Transverse colon (tissue), 4 donors: Measurements from ENCODE around the gene APOL3. TPM values are rescaled to one million over a fixed set of nuclear protein-coding genes. Genes with fewer than 3 reads are reported as not detected.

ENCODE experiments used
- DNase-seq: peaks from one replicate; pipeline ENCODE4 v3.0.0-alpha.2; 2019
- H3K27ac ChIP-seq, 4 donors: fragments of 200-600 bp; sonication (generic); 2 replicates each; pipeline ENCODE4 v1.5.1; 2016 to 2018; ENCODE audit warnings: inconsistent platforms in 4 of 4
- H3K27me3 ChIP-seq: fragments of 200-600 bp; sonication (generic); 2 replicates; pipeline ENCODE4 v1.5.1; 2017; ENCODE audit warnings: inconsistent platforms
- H3K36me3 ChIP-seq, 4 donors: fragments of 200-600 bp; sonication (generic); 2 replicates each; pipeline ENCODE4 v1.5.1; 2017 to 2019; ENCODE audit warnings: inconsistent platforms in 4 of 4
- H3K4me1 ChIP-seq, 4 donors: fragments of 200-600 bp; sonication (generic); 2 replicates each; pipeline ENCODE4 v1.5.1; 2017 to 2020; ENCODE audit warnings: inconsistent platforms in 4 of 4
- H3K4me3 ChIP-seq, 4 donors: fragments of 200-600 bp; sonication (generic); 1 replicate in 1 of 4; 2 replicates in 3 of 4; pipeline versions ENCODE4 v1.5.1 to v1.6.1; 2017 to 2019; ENCODE audit warnings: inconsistent platforms in 4 of 4
- H3K9me3 ChIP-seq, 2 donors: fragments of 200-600 bp; sonication (generic); 2 replicates each; pipeline ENCODE4 v1.5.1; 2017 to 2019; ENCODE audit warnings: inconsistent platforms in 2 of 2
- CTCF ChIP-seq, 5 experiments: fragments of 200-600 bp in 3 of 5; fragments of 450-650 bp in 2 of 5; sonication (generic) in 3 of 5; IDR thresholded peaks; 1 replicate in 2 of 5; 2 replicates in 3 of 5; pipeline ENCODE4 v1.5.1; 2016 to 2017; ENCODE audit warnings: antibody characterized with exemption in 5 of 5, inconsistent platforms in 3 of 5, mild to moderate bottlenecking in 2 of 5, moderate library complexity in 1 of 5
- EP300 ChIP-seq: sonication (generic); formaldehyde crosslinking; IDR thresholded peaks from one replicate; pipeline ENCODE4 v1.6.1; 2017; ENCODE audit warnings: antibody characterized with exemption, low read depth
- POLR2A ChIP-seq: fragments of 450-650 bp; IDR thresholded peaks from one replicate; pipeline ENCODE4 v1.6.1; 2016; ENCODE audit warnings: antibody characterized with exemption, mild to moderate bottlenecking, moderate library complexity
- POLR2AphosphoS5 ChIP-seq, 3 donors: sonication (generic); formaldehyde crosslinking; IDR thresholded peaks; one replicate each; pipeline ENCODE4 v1.6.1; 2016; ENCODE audit warnings: antibody characterized with exemption in 3 of 3
- WGBS, 2 donors: methylation state at CpG; one replicate each; pipeline ENCODE4 v1.1.5; 2018; ENCODE audit warnings: low coverage in 1 of 2; 5-methylcytosine and 5-hydroxymethylcytosine counted together
- in situ Hi-C, 4 donors: fragments of 200-750 bp; cut with MboI; loops; one replicate each; pipeline versions ENCODE4 v1.15.0 to v1.15.1; 2017; ENCODE audit warnings: low sequenced_read_pairs in 3 of 4, low pct_ligation_motif_present in 1 of 4, low pct_unique_long_range_greater_than_20kb in 1 of 4
- intact Hi-C: fragments of 100-400 bp; cut with DNase I; formaldehyde crosslinking; loops from one replicate; pipeline ENCODE4 v1.15.1; 2023; ENCODE audit warnings: low total_unique reads
- total RNA-seq, 4 donors: library from RNA; depleted of rRNA; stranded (reverse); fragments of >200 nt; gene quantifications; one replicate each; pipeline ENCODE4 v1.1.0, GENCODE V29; 2016

APOL3 gene
- total RNA-seq, 4 donors from 2014 or later = 8.7 to 53.9 (median 19.4) TPM

GRCh38 chr22:36156515-36157419 is 3.8 kb downstream of the APOL3 start:
- no peaks in the 10 kb centered on the region for H3K9me3 ChIP-seq
- peak overlapping the region; percentile 13 to 38 (median 24) for H3K4me3 ChIP-seq
- H3K36me3 ChIP-seq = no peaks in the 10 kb centered on the region
- WGBS, 2 donors = 32 to 38% methylated on average over 7 to 15 of the region's 15 CpGs
- H3K27me3 ChIP-seq = no peaks in the 10 kb centered on the region
- peaks cover 23 to 83% (median 42%) of the 10 kb centered on the region in 4 donors for H3K4me1 ChIP-seq
- peak; percentile 76 for DNase-seq
- peak overlapping the region; percentile 87 to 95 (median 90) for H3K27ac ChIP-seq
- in situ Hi-C loops = no loop called here
- intact Hi-C loops = no loop called here
- TF ChIP-seq EP300 = peak; percentile 67
- peak; percentile 58 to 73 (median 72) for TF ChIP-seq POLR2AphosphoS5 (IDR thresholded peaks at IDR 0.05)
- TF ChIP-seq CTCF (IDR thresholded peaks at IDR 0.05) = no peak
- TF ChIP-seq POLR2A = peak; percentile 27

GRCh38 chr22:36156119-36156514 is 4.4 kb downstream of the APOL3 start:
- intact Hi-C loops (no loop called here), in situ Hi-C loops (no loop called here)
- TF ChIP-seq POLR2AphosphoS5 (IDR thresholded peaks at IDR 0.05) (no peak), CTCF (IDR thresholded peaks at IDR 0.05) (no peak), EP300 (no peak), POLR2A (no peak)
- Histone ChIP-seq H3K4me3 (peak overlapping the region in 3 of 4 donors; percentile 22 to 38 (median 27)), H3K9me3 (no peaks in the 10 kb centered on the region), H3K27me3 (no peaks in the 10 kb centered on the region), H3K4me1 (peaks cover 23 to 83% (median 42%) of the 10 kb centered on the region in 4 donors), H3K27ac (peak overlapping the region; percentile 87 to 95 (median 90)), H3K36me3 (no peaks in the 10 kb centered on the region)
- no peak for DNase-seq
- 67 to 71% methylated on average over 3 to 8 of the region's 8 CpGs for WGBS, 2 donors

- Histone ChIP-seq H3K4me1 (peaks cover 25 to 83% (median 43%) of the 10 kb centered on the region in 4 donors), H3K9me3 (no peaks in the 10 kb centered on the region), H3K4me3 (peak overlapping the region in 1 of 4 donors; percentile 38), H3K27ac (peak overlapping the region; percentile 87 to 95 (median 90)), H3K27me3 (no peaks in the 10 kb centered on the region), H3K36me3 (no peaks in the 10 kb centered on the region)
- peak; percentile 40 to 70 (median 59) for TF ChIP-seq POLR2AphosphoS5 (IDR thresholded peaks at IDR 0.05)
- peak; percentile 46 for TF ChIP-seq EP300
- TF ChIP-seq POLR2A = no peak
- peak; percentile 44 for DNase-seq
- in situ Hi-C loops = no loop called here
- 74 to 90% methylated on average over 4 to 7 of the region's 7 CpGs for WGBS, 2 donors
- intact Hi-C loops = no loop called here
These were observed 4.9 kb downstream of the APOL3 start for GRCh38 chr22:36155702-36156101.

GRCh38 chr22:36154423-36154945 is 6.1 kb downstream of the APOL3 start:
- Histone ChIP-seq H3K4me1 (peaks cover 25 to 80% (median 37%) of the 10 kb centered on the region in 4 donors), H3K4me3 (no peak overlapping the region), H3K36me3 (no peaks in the 10 kb centered on the region), H3K9me3 (no peaks in the 10 kb centered on the region), H3K27me3 (no peaks in the 10 kb centered on the region), H3K27ac (peak overlapping the region; percentile 87 to 95 (median 90))
- in situ Hi-C loops (no loop called here), intact Hi-C loops (no loop called here)
- no peak for DNase-seq
- no peak for TF ChIP-seq POLR2AphosphoS5 (IDR thresholded peaks at IDR 0.05)
- no peak for TF ChIP-seq EP300
- TF ChIP-seq POLR2A = no peak
- no peak for TF ChIP-seq CTCF (IDR thresholded peaks at IDR 0.05)
- 86 to 90% methylated on average over 3 of the region's 3 CpGs for WGBS, 2 donors
